ENCODE measurements around the gene MAPK8IP3.

DNA sequence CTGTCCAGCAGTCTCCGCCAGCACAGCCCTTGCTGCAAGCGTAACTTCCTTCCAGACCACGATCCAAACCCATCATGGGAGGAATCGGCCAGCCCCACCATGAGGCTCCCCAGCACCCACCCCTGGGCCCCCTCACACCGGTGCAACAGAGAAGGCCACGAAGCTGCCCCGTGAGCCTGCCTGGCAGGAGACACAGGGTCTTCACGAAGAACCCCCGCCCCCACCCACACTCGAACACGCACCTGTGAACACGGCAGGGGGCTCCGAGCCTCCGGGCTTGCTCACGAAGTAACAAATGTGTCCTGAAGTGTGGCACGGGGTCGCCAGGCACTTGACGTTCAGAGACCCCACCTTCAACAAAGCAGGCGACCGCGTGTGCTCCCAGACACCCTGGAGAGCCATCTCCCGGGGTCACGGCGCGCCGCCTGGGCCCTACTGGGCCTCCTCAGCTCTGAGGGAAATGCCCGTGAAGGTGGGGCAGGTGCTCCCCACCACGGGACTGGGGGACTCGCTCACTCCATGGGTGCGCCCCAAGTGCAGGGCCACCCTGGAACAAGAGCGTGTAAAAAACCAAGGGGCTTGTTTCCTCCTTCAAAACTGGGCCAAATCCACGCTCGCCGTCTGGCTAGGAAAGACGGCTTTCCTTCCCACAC is 113.0 kb downstream of the MAPK8IP3 start:
- TF ChIP-seq, protein P1, sequence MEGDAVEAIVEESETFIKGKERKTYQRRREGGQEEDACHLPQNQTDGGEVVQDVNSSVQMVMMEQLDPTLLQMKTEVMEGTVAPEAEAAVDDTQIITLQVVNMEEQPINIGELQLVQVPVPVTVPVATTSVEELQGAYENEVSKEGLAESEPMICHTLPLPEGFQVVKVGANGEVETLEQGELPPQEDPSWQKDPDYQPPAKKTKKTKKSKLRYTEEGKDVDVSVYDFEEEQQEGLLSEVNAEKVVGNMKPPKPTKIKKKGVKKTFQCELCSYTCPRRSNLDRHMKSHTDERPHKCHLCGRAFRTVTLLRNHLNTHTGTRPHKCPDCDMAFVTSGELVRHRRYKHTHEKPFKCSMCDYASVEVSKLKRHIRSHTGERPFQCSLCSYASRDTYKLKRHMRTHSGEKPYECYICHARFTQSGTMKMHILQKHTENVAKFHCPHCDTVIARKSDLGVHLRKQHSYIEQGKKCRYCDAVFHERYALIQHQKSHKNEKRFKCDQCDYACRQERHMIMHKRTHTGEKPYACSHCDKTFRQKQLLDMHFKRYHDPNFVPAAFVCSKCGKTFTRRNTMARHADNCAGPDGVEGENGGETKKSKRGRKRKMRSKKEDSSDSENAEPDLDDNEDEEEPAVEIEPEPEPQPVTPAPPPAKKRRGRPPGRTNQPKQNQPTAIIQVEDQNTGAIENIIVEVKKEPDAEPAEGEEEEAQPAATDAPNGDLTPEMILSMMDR (IDR thresholded peaks at IDR 0.05): no peak
- no peak for TF ChIP-seq EZH2 (IDR thresholded peaks at IDR 0.05; ENCODE audit: borderline replicate concordance, insufficient read depth, low read depth, low read length, poor library complexity, severe bottlenecking)
